Tibial nerve (tissue), 4 donors: Measurements from ENCODE around the gene ABCF2. TPM values are rescaled to one million over a fixed set of nuclear protein-coding genes. Genes with fewer than 3 reads are reported as not detected.

Experiments used
- DNase-seq, 2 donors: peaks; one replicate each; pipeline ENCODE4 v3.0.0-alpha.2; 2019; ENCODE audit warnings: low spot score in 2 of 2
- H3K27ac ChIP-seq, 4 donors: fragments of 200-600 bp; sonication (generic) in 3 of 4; one replicate each; pipeline ENCODE4 v1.5.1; 2017 to 2019; ENCODE audit warnings: mild to moderate bottlenecking in 1 of 4
- H3K27me3 ChIP-seq, 2 donors: fragments of 200-600 bp; sonication (generic) in 1 of 2; one replicate each; pipeline versions ENCODE4 v1.5.1 to v1.6.0; 2017 to 2019
- H3K36me3 ChIP-seq, 3 donors: fragments of 200-600 bp; sonication (generic); one replicate each; pipeline ENCODE4 v1.5.1; 2018 to 2019
- H3K4me1 ChIP-seq, 4 donors: fragments of 200-600 bp; sonication (generic) in 3 of 4; one replicate each; pipeline ENCODE4 v1.5.1; 2017 to 2019
- H3K4me3 ChIP-seq, 4 donors: fragments of 200-600 bp; sonication (generic) in 3 of 4; one replicate each; pipeline ENCODE4 v1.5.1; 2017 to 2019; ENCODE audit warnings: mild to moderate bottlenecking in 1 of 4, moderate library complexity in 1 of 4
- H3K9me3 ChIP-seq, 4 donors: fragments of 200-600 bp; sonication (generic) in 3 of 4; one replicate each; pipeline ENCODE4 v1.5.1; 2017 to 2019
- CTCF ChIP-seq, 5 experiments: fragments of 200-600 bp in 3 of 5; fragments of 450-650 bp in 2 of 5; sonication (generic) in 3 of 5; IDR thresholded peaks; one replicate each; pipeline ENCODE4 v1.5.1; 2016 to 2019; ENCODE audit warnings: antibody characterized with exemption in 5 of 5, mild to moderate bottlenecking in 3 of 5, moderate library complexity in 2 of 5
- EP300 ChIP-seq, 2 donors: sonication (generic); formaldehyde crosslinking; IDR thresholded peaks; one replicate each; pipeline ENCODE4 v1.6.1; 2017; ENCODE audit warnings: antibody characterized with exemption in 2 of 2, mild to moderate bottlenecking in 1 of 2
- POLR2A ChIP-seq, 2 donors: fragments of 450-650 bp; IDR thresholded peaks; one replicate each; pipeline ENCODE4 v1.6.1; 2017; ENCODE audit warnings: antibody characterized with exemption in 2 of 2, mild to moderate bottlenecking in 2 of 2, moderate library complexity in 2 of 2
- WGBS, 2 donors: methylation state at CpG; one replicate each; pipeline ENCODE4 v1.1.5; 2018; 5-methylcytosine and 5-hydroxymethylcytosine counted together
- total RNA-seq, 4 donors: library from RNA; depleted of rRNA; stranded (reverse); fragments of >200 nt; gene quantifications; one replicate each; pipeline ENCODE4 v1.1.0, GENCODE V29; 2016

Gene ABCF2
- total RNA-seq, 4 donors from 2014 or later: 34.3 to 72.9 (median 34.9) TPM

GRCh38 chr7:151245360-151246101 lies 18.5 kb upstream of the ABCF2 start:
- Histone ChIP-seq H3K4me1 (peaks cover 0 to 75% (median 49%) of the 10 kb centered on the region in 4 donors), H3K27ac (peak overlapping the region; percentile 21 to 96 (median 58)), H3K27me3 (no peaks in the 10 kb centered on the region), H3K36me3 (peaks cover 0 to 19% (median 0%) of the 10 kb centered on the region in 3 donors), H3K4me3 (peak overlapping the region; percentile 10 to 46 (median 38)), H3K9me3 (no peaks in the 10 kb centered on the region)
- TF ChIP-seq EP300 (IDR thresholded peaks at IDR 0.05): no peak
- TF ChIP-seq CTCF (IDR thresholded peaks at IDR 0.05): peak; percentile 58 to 77 (median 66)
- 5 to 10% methylated on average over 31 to 34 of the region's 60 CpGs for WGBS, 2 donors
- no peak for DNase-seq

DNA sequence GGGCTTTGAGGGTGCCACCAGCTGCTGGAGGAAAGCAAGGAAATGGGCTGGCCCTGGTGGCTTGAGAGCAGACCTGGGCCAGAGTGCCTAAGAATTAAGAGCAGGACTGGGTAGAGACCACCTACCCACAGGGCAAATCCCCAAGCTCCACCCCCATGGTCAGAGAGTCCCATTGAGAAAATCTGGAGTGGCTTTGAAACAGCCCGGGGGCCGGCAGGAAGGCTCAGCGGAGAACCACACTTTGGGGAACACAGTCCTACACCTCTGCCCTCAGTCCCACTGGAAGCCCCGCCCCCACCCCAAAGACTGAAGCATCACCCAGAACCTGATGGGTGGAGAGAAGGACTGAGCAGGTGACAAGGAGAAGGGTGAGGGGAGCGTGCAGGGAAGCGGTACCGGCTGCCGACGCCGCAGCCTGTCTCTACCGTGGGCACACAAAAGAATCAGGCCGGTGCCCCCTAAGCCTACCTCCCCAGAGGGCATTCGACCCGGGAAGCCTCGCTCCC lies 17.9 kb upstream of the ABCF2 start:
- Histone ChIP-seq H3K4me3 (peak overlapping the region in 3 of 4 donors; percentile 10 to 46 (median 37)), H3K36me3 (peaks cover 0 to 26% (median 0%) of the 10 kb centered on the region in 3 donors), H3K9me3 (no peaks in the 10 kb centered on the region), H3K27me3 (no peaks in the 10 kb centered on the region), H3K4me1 (peaks cover 0 to 69% (median 44%) of the 10 kb centered on the region in 4 donors), H3K27ac (peak overlapping the region; percentile 14 to 96 (median 32))
- no peak for DNase-seq
- TF ChIP-seq EP300 (IDR thresholded peaks at IDR 0.05) (no peak), CTCF (IDR thresholded peaks at IDR 0.05) (no peak), POLR2A (IDR thresholded peaks at IDR 0.05) (no peak)
- 14 to 21% methylated on average over 14 to 15 of the region's 15 CpGs for WGBS, 2 donors

DNA sequence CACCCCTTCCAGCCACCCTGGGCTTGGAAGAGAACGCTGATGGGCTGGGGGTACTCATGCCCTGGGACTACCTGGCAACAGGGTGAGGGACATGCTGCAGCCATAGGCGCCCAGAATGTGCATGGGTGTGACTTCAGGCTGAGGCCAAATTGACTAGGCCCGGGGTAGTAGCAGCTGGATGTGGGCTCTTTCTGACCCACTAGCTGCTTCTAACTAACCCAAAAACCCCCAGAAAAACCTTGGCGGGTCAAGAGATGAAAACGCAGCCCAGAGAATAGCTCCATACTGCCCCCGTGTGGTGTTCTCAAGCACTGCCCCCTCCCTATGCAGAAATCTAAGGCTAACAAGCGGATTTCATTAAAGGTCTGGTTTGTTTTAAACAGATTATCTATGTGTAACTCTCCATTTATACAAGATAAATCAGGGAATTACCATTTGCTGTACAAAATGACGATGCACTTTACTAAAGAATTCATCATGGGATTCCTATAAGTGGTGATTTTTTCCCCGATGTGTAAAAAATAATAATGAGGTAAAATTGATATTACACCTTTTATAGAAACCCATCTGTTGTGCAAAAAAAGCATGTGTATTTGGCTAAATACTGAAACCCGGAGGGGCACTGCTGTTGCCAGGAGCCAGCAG lies 17.3 kb upstream of the ABCF2 start:
- Histone ChIP-seq H3K36me3 (peaks cover 0 to 32% (median 0%) of the 10 kb centered on the region in 3 donors), H3K4me3 (no peak overlapping the region), H3K4me1 (peaks cover 0 to 63% (median 39%) of the 10 kb centered on the region in 4 donors), H3K27ac (peak overlapping the region in 1 of 4 donors; percentile 96), H3K9me3 (no peaks in the 10 kb centered on the region), H3K27me3 (no peaks in the 10 kb centered on the region)
- TF ChIP-seq CTCF (IDR thresholded peaks at IDR 0.05) (peak; percentile 62 to 88 (median 82)), POLR2A (IDR thresholded peaks at IDR 0.05) (no peak)
- peak in 1 of 2 donors; percentile 63 for DNase-seq
- 24 to 31% methylated on average over 8 to 10 of the region's 10 CpGs for WGBS, 2 donors

- no peak for DNase-seq
- WGBS, 2 donors: 43 to 54% methylated on average over 16 to 17 of the region's 17 CpGs
- peaks cover 0 to 39% (median 4%) of the 10 kb centered on the region in 3 donors for H3K36me3 ChIP-seq
- H3K4me1 ChIP-seq: peaks cover 0 to 59% (median 39%) of the 10 kb centered on the region in 4 donors
- H3K27me3 ChIP-seq: no peaks in the 10 kb centered on the region
- TF ChIP-seq CTCF (IDR thresholded peaks at IDR 0.05): no peak
- TF ChIP-seq POLR2A (IDR thresholded peaks at IDR 0.05): no peak
- TF ChIP-seq EP300 (IDR thresholded peaks at IDR 0.05): no peak
- H3K27ac ChIP-seq: peak overlapping the region in 2 of 4 donors; percentile 47 to 64
- peak overlapping the region in 1 of 4 donors; percentile 18 for H3K4me3 ChIP-seq
- no peaks in the 10 kb centered on the region for H3K9me3 ChIP-seq
Measured at GRCh38 chr7:151243408-151244195, 16.6 kb upstream of the ABCF2 start.
